GM18507 (cell line): ENCODE data around the gene POLDIP2.

Source experiments
- DNase-seq: peaks from one replicate; pipeline ENCODE4 v3.0.0; 2011; ENCODE audit warnings: low read depth; ENCODE audit not compliant: insufficient read length; ENCODE audit errors: extremely low spot score
- FAIRE-seq: peaks from 2 replicates; lab custom pipeline; 2011; peaks lifted over from hg19 to GRCh38; lab: Jason Lieb, UNC

Gene POLDIP2

GRCh38 chr17:28320215-28321061 is 36.9 kb downstream of the POLDIP2 start:
- FAIRE-seq (no peak), DNase-seq (no peak)

GRCh38 chr17:28319598-28319935 is 37.8 kb downstream of the POLDIP2 start:
- FAIRE-seq (no peak), DNase-seq (no peak)

- DNase-seq (peak; percentile 96), FAIRE-seq (peak; percentile 95)
These were observed 38.3 kb downstream of the POLDIP2 start, which contains the start of gene TMEM97 for GRCh38 chr17:28318759-28319597. TMEM97 (plus strand) TSS chr17:28319200; CDS start chr17:28319240, 40 bp downstream.

GRCh38 chr17:28317966-28318758 is 39.2 kb downstream of the POLDIP2 start:
- no peak for FAIRE-seq
- no peak for DNase-seq

GRCh38 chr17:28317099-28317965 is 40.0 kb downstream of the POLDIP2 start:
- FAIRE-seq (no peak), DNase-seq (no peak)

- no peak for FAIRE-seq
- no peak for DNase-seq
These were observed 41.3 kb downstream of the POLDIP2 start for GRCh38 chr17:28315846-28316705.

GRCh38 chr17:28313841-28314240 is 43.5 kb downstream of the POLDIP2 start:
- no peak for DNase-seq
- FAIRE-seq = no peak

GRCh38 chr17:28306954-28307401 is 50.3 kb downstream of the POLDIP2 start:
- no peak for FAIRE-seq
- DNase-seq = no peak

- DNase-seq = no peak
- no peak for FAIRE-seq
These were observed 58.9 kb downstream of the POLDIP2 start for GRCh38 chr17:28298449-28298848.
